IPS-18c (cell line): Measurements from ENCODE around the gene RTN4RL1.

Source experiments
- H3K4me3 ChIP-seq: 2 replicates; pipeline ENCODE4 v1.7.0; 2013; ENCODE audit warnings: low read depth, mild to moderate bottlenecking, low read length, moderate library complexity; ENCODE audit not compliant: insufficient read depth
- H3K9me3 ChIP-seq: one replicate; pipeline ENCODE4 v1.6.1; 2013; ENCODE audit warnings: mild to moderate bottlenecking, low read length, moderate library complexity; ENCODE audit not compliant: control insufficient read depth, insufficient read depth

The RTN4RL1 gene

GRCh38 chr17:1953831-1954230, 71.3 kb downstream of the RTN4RL1 start:
- H3K4me3 ChIP-seq = no peak overlapping the region

DNA sequence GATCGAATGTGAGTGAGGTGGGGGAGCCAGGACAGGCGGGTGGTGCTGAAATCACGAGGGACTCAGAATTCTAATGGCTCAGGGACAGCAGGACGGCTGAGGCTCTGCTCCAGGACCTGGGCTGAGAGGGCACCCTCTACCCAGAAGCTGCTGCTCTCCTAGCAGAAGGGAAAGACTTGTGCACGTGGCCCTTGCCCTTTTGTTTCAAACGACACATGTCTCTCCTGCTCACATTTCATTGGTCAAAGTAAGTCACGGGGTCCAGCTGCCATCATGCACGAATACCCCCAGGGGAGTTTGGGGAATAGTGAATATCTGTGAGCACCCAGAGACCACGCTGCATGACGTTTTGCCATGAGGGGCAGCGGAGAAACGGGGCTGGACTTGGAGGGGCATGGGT, 73.2 kb downstream of the RTN4RL1 start:
- no peak overlapping the region for H3K4me3 ChIP-seq
- H3K9me3 ChIP-seq = no peaks in the 10 kb centered on the region

More at GRCh38 chr17:1953831-1954230, 71.3 kb downstream of the RTN4RL1 start:
- H3K9me3 ChIP-seq = no peaks in the 10 kb centered on the region

- H3K4me3 ChIP-seq = no peak overlapping the region
- no peaks in the 10 kb centered on the region for H3K9me3 ChIP-seq
Measured at GRCh38 chr17:1949754-1950153, 75.4 kb downstream of the RTN4RL1 start.

DNA sequence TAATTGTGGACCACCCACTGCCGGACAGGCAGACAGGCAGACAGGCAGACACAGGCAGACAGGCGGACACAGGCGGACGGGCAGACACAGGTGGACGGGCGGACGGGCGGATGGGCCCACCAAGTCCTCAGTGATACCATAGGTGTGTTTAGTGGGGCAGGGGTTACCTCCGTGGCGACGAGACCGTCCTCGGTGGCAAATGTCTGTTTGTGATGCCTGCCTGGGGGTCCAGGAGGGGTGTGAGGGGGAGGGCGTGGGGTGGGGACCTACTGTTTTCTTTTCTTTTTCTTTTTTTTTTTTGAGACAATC, 76.7 kb downstream of the RTN4RL1 start:
- no peaks in the 10 kb centered on the region for H3K9me3 ChIP-seq
- no peak overlapping the region for H3K4me3 ChIP-seq

- no peaks in the 10 kb centered on the region for H3K9me3 ChIP-seq
- no peak overlapping the region for H3K4me3 ChIP-seq
Measured at GRCh38 chr17:1947743-1948516, 77.2 kb downstream of the RTN4RL1 start.

- no peaks in the 10 kb centered on the region for H3K9me3 ChIP-seq
- no peak overlapping the region for H3K4me3 ChIP-seq
Measured at GRCh38 chr17:1947229-1947742, 77.8 kb downstream of the RTN4RL1 start.

DNA sequence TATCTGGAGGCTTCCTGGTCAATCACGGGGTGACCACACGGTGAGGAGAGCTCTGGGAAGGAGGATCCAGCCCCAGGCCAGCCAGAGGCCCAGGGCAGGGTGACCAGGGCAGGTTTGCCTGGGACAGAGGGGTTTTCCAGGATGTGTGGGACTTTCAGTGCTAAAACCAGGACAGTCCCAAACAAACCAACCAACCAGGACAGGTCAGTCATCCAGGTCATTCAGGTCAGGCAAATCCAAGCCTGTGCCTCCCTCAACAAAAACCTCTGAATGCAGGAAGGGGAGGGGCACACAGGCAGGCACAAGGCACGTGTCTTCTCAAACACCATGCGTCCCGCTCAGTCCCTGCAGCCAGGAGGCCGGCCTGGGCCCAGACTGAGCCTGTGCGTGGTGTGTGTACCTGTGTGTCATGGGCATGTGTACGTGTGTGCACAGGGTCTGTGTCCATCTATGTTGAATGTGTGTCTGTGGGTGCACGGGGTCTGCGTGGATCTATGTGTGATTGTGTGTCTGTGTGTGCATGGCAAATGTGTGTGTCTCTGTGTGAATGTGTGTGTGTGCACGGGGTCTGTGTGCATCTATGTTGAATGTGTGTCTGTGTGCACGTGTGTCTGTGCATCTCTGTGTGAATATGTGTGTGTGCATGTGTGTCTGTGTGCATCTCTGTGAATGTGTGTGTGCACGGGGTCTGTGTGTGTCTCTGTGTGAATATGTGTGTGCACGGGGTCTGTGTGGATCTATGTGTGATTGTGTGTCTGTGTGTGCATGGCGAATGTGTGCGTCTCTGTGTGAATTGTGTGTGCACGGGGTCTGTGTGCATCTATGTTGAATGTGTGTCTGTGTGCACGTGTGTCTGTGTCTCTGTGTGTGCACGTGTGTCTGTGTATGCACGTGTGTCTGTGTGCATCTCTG, 78.9 kb downstream of the RTN4RL1 start:
- Histone ChIP-seq H3K4me3 (no peak overlapping the region), H3K9me3 (no peaks in the 10 kb centered on the region)

GRCh38 chr17:1945621-1946020, 79.5 kb downstream of the RTN4RL1 start:
- Histone ChIP-seq H3K4me3 (no peak overlapping the region), H3K9me3 (no peaks in the 10 kb centered on the region)

- no peak overlapping the region for H3K4me3 ChIP-seq
- H3K9me3 ChIP-seq = no peaks in the 10 kb centered on the region
Measured at GRCh38 chr17:1943436-1943831, 81.7 kb downstream of the RTN4RL1 start.

DNA sequence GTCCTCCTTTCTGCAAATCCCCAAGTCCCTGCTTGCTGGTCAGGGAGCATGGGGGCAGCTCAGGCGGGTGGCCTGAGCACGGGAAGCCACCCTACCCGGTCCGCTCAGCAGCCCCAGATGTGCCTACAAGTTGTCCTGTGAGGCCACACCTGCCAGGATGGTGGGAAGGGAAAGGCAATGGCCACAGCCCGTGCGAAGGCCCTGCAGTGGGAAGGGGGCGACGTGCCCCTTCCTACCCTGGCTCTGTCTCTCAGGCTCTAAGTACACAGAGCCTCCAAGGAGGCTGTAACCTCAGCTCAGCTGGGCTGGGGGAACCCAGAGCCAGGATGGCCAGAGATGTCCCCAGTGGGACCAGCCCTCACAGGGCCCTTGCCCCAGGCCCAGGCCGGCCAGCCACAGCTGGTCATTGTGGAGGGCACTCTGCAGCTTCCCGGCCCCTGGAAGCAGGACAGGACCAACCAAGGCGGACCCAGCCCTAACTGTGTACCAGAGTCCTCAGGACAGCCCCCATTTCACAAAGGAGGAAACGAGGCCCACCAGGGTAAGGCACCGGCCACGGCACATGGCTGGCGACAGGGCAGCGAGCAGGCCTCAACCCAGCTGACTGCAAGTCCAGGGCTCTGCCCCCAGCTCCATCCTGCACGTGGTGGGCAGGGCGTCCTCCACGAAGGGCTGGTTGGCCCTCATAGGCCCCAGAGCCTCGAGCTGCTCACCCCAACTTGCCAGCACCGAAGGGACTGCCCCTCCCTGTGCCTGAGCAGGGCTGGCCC, 82.3 kb downstream of the RTN4RL1 start:
- Histone ChIP-seq H3K9me3 (no peaks in the 10 kb centered on the region), H3K4me3 (no peak overlapping the region)

GRCh38 chr17:1942066-1942365, 83.1 kb downstream of the RTN4RL1 start:
- Histone ChIP-seq H3K9me3 (no peaks in the 10 kb centered on the region), H3K4me3 (no peak overlapping the region)

- no peaks in the 10 kb centered on the region for H3K9me3 ChIP-seq
- no peak overlapping the region for H3K4me3 ChIP-seq
Measured at GRCh38 chr17:1941272-1942065, 83.7 kb downstream of the RTN4RL1 start.

DNA sequence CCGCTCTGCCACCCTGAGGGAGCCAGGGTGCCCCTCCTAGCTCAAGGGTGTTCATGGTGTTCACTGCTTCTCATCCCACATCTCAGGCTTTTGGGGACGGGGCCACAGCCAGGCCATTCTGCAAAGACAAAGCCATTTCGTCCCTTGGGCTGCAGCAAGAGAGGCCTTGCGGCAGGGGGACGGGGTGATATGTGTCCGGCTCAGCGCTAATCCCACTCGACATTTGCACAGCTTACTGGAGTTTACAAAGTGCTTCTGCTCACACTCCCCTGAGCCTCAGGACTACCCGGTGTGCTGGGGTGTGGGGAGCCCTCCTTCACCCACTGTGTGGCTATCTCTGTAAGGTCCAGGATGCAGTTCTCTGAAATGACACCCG, 84.3 kb downstream of the RTN4RL1 start:
- no peaks in the 10 kb centered on the region for H3K9me3 ChIP-seq
- H3K4me3 ChIP-seq = no peak overlapping the region

DNA sequence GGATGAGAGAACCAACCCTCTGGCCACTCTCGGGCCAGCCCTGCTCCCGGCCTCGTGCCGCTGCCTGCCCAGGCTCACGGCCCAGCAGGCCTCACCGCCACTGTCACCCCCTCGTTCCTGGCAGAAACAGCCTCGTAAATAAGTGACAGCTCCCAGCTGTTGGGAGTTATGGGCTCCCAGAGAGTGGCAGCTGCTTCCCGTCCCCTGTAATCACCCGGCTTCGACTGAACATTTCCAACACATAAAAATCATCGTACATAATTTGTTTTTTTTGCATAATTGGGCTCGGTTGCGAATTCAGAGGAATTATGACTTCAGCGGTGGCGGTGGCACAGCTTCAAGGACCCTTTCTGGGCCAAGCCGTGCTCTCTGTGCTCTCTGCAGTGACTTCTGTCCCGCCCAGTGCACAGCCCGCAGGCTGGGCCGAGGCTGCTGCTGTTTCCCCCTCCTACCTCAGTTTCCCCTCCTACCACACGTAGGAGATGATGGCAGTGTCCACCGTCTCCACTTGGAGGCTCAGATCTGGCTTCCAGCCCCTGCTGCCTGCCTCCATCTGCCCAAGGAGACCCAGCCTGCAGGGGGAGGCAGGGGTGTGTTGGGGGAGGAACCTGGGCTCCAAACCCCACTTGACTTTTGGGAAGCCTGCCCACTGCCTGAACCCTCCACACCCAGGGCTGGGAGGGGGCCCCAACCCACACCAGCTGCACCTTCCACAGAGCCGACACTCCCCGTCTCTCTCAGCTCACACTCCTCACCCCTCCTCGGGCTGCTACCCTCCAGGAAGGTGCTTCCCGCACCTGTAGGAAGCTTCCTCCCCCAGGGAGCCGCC, 84.9 kb downstream of the RTN4RL1 start:
- H3K4me3 ChIP-seq = no peak overlapping the region
- H3K9me3 ChIP-seq = no peaks in the 10 kb centered on the region

- Histone ChIP-seq H3K9me3 (no peaks in the 10 kb centered on the region), H3K4me3 (no peak overlapping the region)
Measured at GRCh38 chr17:1937461-1937860, 87.7 kb downstream of the RTN4RL1 start.

DNA sequence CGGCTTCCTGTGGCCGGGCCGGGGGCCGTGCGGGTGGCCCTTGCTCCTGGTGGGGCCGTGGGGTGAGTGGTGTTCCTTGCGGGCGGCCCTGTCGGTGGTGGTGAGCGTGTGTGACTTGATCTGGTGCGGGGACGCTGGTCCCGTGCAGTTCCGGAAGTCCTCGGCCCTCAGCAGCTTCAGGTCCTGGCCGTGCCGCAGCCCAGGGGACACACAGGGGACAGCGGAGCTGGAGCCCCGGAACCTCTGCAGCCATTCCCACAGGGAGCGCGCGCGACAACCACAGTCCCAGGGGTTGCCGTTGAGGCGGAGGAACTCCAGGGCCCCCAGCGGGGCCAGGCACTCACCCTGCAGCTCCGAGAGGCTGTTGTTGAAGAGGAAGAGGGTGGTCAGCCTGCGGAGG, 88.4 kb downstream of the RTN4RL1 start:
- Histone ChIP-seq H3K4me3 (no peak overlapping the region), H3K9me3 (no peaks in the 10 kb centered on the region)
